ENCODE data around the gene PRDX3.
"Not testable (repeated sequence)": the region's sequence is repeated elsewhere in the genome, so short reads cannot be mapped to it uniquely, and the experiment has no call there.

Gene PRDX3

DNA sequence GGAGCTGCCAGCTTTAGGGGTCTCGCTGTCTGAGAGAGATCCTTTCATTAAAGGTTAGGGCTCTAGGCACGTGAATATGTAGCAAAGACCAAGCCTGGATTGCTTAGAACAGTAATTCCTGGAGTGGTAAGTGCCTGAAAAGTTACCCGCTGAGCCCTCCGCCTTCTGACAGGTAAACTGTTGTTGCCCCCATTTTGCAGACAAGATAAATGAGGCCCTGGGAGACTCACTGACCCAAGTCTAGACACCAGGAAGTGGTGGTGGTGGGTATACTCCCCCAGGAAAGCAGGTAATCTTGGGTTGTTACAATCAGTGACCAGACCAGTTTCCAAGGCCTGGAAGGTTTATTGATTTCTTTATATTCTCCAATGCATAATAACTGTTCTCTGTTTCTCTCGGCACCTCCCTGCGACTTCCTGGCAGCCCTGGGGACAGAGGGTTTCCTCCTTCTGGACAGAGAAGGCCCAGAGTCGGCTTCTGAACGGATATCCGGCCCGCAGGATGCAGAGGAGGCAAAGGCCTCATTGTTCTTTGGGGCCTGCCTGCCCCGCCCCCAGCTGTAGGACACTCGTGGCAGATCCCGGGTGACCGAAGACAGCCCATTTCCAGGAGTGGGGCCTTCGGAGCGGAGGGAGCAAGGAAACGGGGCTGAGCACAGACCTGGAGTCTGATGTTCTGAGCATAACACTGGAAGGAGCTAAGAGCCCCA is 27.4 kb upstream of the PRDX3 start:
- peak; percentile 54 for DNase-seq

DNA sequence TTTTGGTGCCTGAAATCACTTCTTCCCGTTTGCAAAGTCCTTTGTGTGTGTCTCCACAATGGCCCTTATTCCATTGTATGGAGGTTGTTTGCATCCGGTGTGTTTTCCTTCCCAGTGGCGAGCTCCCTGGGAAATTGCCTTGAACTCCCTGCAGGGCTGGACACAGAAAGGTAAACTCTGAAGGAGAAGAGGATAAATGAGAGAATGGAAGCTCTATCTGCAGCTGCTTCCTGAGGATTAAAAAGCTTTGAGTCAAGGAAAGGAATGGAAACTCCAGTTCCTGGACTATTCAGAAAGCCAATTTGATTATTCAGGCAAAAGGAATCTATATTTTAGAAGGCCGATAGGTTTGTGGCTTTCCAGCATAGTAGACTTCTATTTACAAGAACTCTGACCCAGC is 24.4 kb upstream of the PRDX3 start:
- DNase-seq = peak; percentile 71

DNA sequence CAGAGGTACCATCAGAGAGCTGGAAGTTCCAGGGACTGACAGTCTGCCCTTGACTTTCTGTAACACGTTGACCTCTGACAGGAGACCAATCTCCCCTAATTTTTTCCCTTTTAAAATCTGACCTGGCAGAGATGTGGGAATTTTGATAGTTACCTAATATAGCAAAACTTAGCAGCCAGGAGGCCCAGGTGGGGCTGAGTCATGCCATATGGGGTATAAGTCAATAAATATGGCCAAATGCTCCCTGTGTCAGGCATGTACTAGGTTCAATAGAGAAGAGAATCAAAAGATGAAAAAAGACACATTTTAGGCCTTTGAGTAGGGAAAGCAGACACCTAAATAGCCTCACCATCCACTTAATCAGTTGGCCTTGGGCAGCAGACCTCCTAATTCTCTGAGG is 22.6 kb upstream of the PRDX3 start:
- DNase-seq = no peak

DNA sequence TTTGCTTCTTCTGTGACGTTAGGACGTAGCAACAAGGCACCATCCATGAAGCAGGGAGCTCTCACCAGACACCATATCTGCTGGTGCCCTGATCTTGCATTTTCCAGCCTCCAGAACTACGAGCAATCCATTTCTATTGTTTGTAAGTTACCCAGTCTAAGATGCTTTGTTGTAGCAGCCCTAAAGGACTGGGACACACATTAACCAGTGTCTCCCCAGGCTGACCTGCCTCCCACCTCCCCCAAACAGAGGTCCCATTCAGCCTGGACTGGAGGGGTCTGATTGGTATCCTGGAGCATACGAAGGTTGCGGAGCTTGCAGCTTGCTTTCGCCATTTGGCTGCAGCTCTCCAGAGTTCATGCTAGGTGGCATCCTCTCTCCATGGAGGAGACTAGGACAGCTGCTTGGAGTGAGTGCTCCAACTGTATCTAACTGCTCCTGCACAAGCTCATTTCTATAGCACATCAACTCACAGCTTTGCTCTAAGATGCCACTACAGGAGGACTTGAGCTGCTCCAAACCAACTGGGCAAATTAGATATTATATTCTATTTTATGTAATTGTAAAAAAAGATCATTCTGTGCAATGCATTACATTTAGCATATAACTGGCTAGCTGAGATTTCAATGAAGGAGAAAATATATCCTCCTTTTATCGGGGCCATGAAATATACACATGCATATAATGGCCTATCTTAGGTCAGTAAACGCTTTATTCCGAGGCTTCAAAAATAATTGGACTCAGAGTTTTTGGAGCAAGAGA is 20.8 kb upstream of the PRDX3 start:
- DNase-seq = peak; percentile 73

DNA sequence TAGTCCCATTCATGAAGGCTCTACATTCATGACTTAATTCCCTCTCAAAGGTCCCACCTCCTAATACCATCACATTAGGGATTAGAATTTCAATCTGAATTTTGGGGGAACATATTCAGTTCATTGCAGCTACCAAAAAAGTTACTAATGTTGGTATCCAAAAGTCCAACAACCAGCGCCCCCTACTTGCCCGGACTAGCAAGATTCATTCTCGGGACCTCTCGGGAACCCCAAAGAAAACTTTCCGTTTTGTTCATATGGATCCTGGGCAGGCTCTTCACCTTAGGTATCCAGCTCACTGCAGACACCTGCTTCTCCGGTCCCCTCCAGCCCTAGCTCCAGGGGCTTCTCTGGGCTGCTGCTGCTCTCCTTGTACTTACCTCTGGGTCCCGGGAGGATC is 19.8 kb upstream of the PRDX3 start:
- no peak for DNase-seq

DNA sequence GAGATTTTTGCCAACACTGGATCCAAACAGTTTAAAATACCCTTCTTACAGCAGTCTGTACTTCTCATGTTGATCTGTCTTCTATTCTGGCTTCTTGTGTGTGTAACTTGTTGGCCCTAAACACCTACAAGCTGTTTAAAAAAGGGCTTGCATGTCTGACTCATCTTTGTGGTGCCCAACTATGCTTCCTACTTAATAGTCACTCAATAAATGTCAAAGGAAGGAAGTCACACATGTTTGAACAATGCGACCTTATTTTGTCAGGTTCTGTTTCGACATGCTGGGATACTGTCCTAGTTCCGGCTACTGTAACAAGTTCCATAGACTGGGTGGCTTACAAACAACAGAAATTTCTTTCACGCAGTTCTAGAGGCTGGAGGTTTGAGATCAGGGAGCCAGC is 19.3 kb upstream of the PRDX3 start:
- DNase-seq = no peak

DNA sequence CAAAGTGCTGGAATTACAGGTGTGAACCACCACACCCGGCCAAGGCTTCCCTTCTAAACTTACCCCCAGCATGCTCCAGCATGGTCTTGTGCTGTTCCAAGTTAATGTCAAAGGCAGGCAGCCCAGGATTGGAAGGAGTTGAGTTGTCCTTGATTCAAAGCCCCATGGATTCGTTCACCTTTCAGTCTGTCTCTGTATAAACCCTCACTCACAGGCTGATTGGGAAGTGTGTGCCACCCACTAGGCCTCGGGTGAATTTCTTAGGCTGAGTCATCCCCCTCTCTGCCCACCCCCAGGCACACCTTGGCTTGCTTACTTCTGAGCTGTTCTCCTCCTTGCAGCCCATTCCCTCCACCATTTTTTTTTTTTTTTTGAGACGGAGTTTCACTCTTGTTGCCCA is 13.3 kb upstream of the PRDX3 start:
- DNase-seq = no peak

DNA sequence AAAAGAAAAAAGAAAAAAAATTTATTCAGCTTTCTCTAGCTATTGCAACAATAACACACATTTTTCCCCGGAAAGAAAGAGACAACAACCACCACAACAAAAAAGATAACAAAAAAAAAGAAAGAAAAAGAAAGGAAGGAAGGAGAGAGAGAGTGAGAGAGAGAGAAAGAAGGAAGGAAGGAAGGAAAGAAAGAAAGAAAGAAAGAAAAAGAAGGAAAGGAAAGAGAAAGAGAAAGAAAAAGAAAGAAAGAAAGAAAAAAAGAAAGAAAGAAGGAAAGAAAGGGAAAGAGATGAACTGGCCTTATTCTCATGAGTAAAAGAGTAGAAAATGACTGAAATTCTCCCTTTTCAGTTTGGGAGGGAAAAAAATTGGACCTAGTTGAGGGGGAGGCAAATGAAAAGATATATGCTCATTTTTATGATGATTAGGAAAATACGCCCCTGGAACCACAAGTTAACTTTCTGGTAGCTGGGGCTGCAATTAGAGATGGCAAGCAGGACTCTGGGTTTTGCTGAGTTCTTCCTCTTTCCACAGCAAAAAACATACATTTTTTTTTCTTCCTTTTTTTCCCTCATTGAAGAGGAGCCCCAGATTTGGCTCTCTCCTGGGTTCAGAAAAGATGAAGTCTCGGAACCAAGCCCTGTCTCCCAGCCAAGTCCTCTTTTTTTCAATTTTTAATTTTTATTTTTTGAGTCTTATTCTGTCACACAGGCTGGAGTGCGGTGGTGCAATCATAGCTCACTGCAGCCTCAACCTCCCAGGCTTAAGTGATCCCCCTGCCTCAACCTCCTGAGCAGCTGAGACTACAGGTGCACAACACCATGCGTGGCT is 12.6 kb upstream of the PRDX3 start:
- DNase-seq = no peak

DNA sequence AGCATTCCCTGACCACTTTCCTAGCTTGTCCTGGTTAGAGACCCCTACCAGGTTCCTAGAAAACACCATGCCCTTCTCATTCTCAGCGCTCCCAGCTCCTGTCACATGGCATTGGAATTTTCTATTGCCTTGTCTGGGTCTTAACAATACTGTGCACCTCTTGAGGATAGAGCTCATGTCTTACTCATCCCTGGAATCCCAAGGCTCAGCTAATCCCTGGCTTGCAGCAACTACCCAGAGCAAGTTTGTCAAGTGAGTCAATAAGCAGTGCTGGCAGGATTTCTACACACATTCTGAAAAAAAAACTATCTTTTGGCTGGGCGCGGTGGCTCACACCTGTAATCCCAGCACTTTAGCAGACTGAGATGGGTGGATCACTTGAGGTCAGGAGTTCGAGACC is 11.7 kb upstream of the PRDX3 start:
- no peak for DNase-seq

- DNase-seq = no peak
Observed at GRCh38 chr10:119189811-119190282, 11.2 kb upstream of the PRDX3 start.

- no peak for DNase-seq
Observed at GRCh38 chr10:119183664-119184412, 5.2 kb upstream of the PRDX3 start.

DNA sequence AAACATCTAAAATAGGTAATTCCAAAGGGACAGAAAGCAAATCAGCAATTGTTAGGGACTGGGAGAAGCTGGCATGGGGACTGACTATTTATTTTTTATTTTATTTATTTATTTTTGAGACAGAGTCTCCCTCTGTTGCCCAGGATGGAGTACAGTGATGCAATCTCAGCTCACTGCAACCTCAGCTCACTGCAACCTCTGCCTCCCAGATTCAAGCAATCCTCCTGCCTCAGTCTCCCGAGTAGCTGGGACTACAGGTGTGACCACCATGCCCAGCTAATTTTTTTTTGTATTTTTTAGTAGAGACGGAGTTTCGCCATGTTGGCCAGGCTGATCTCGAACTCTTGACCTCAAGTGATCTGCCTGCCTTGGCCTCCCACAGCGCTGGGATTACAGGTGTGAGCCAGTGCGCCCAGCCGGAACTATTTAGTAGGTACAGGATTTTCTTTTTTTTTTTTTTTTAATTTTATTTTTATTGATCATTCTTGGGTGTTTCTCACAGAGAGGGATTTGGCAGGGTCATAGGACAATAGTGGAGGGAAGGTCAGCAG is 2.3 kb upstream of the PRDX3 start:
- DNase-seq = not testable (repeated sequence)

DNA sequence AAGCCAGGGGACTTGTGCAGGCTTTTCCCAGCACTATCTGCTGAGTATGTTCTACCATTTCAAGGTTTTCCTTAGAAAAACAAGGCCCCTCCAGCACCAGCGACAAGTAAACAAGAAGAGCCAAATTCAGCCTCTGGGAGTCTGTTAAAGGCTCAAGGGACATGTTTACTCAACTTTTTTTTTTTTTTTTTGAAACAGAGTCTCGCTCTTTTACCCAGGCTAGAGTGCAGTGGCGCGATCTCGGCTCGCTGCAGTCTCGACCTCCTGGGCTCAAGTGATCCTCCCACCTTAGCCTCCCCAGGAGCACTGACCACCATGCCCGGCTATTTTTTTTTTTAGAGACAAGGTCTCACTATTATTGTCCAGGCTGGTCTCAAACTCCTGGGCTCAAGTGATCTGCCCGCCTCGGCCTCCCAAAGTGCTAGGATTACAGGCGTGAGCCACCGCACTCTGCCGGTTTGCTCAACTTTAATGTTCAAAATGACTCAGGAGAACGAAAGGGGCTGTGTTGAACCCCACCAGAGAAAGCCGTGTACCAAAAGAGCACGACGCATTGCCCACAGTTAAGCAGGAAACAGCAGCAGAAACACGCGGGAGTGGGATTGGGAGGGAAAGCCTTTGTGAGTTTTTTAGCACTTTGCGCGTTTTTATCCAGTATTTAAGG is 772 bp downstream of the PRDX3 start:
- peak; percentile 14 for DNase-seq

DNA sequence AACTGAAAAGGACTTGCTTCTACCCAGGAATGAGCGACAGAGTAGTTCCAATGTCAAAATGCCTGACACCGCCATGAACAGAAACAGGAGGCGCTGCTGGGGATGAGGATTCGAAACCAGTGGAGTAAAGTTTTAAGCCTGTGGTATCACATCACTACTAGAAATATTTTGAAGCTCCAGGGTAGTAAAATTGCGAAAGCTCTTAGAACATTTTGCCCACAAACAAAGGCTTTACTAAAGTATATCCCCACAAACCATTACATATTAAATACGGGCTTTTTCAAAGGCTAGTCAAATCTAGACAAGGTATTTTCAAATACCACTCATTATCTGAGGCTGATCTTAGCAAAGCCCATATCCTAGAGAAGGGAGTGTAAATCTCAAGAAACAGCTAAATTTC is 2.4 kb downstream of the PRDX3 start:
- DNase-seq = no peak

- no peak for DNase-seq
Observed at GRCh38 chr10:119174109-119174508, 4.5 kb downstream of the PRDX3 start.

- DNase-seq = no peak
Observed at GRCh38 chr10:119167041-119167440, 11.6 kb downstream of the PRDX3 start.

DNA sequence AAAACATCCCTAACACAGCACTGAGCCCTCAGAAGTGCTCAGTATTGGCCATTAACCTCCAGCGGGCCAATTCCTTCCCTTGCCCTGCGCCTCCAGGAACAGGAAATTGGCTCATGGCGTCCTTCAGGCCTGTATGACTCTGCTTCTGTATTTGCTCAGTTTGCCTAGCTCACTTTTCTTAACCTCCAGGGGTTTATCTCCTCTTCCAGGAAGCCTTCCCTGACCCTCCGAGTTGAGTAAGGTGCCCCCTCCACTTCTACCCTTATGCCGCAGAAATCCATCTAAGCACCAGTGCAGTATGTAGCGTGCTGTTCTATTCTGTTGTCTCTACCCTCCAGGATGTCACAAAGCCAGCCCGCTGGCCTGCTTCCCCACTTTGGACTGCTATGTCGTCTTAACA is 12.0 kb downstream of the PRDX3 start:
- no peak for DNase-seq

DNA sequence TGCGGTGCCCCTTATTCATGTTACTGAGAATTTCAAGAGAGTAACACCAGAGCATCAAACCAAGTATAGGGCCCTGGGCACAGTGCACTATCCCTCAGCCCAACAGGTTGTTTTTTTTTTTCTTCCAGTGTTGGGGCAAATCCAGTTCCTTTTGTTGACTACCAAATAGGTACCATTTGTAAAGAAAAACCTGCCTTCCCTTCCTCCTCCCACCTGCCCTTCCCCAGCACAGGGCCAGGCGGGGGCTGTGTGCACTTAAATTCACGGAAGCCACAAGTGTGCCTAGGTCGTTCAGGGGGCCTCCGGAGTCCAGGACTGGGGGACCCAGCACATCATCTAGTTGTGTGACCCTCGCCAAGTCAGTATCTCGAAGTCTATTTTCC is 12.5 kb downstream of the PRDX3 start:
- DNase-seq = no peak

DNA sequence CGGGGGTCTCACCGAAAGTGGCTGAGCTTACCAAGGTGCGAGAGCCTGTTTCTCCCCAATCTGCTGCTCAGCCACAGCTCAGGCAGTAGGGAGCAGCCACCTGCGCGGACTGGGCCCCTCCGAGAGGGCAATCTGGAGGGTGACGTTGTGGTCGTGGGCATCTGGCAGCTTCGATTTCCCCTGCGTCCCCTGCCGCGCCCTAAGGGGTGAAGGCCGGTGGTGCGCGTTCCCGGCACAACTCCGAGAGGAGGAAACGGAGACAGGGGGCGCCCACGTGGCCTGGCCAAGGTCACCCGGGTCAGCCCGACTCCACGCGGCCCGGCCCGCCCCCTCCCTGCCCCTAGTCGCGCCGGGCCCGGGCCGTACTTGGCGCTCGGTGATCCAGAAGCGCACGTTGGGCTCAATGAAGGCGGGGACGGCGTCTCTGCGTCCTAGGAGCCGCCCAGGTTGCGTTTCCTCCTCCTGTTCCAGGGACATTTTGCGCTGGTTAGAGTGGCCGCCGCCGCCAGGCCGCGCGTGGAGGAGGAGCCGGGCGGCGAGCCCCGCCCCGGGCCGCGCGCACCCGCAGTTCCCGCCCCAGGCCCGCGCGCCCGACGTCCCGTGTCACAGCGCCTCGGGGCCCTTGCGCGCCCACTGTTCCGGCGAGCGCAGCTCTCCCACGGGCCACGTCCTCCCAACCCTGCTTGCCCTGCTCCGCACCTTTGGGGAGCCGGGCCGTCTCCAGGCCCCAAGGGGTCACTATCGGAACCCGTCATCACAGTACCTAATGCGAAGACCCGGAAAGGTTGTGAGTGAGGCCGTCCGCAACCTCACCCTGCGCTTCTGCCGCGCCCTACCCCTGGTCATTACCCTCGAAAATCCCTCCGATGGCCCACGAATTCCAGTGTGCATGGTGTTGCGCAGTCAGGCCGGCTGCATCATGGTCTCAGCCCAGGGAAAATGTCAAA is 13.2 kb downstream of the PRDX3 start, which contains the start of gene SFXN4:
SFXN4 (minus strand) TSS at position 544 of the 947 bp plus-strand sequence; CDS start at position 477, 67 bp downstream.
- DNase-seq = peak; percentile 84

GRCh38 chr10:119162452-119163092 is 16.0 kb downstream of the PRDX3 start:
- no peak for DNase-seq
